IPS-18c (cell line): ENCODE measurements around the gene ZNF197.
"Not testable (repeated sequence)": the region's sequence is repeated elsewhere in the genome, so short reads cannot be mapped to it uniquely, and the experiment has no call there.

Source experiments
- H3K4me3 ChIP-seq: 2 replicates; pipeline ENCODE4 v1.7.0; 2013; ENCODE audit warnings: low read depth, mild to moderate bottlenecking, low read length, moderate library complexity; ENCODE audit not compliant: insufficient read depth
- H3K9me3 ChIP-seq: one replicate; pipeline ENCODE4 v1.6.1; 2013; ENCODE audit warnings: mild to moderate bottlenecking, low read length, moderate library complexity; ENCODE audit not compliant: control insufficient read depth, insufficient read depth

ZNF197 gene

GRCh38 chr3:44649709-44650108 lies 24.9 kb downstream of the ZNF197 start:
- Histone ChIP-seq H3K9me3 (no peaks in the 10 kb centered on the region), H3K4me3 (peak overlapping the region; percentile 84; the same call in 1 of the 2 replicates)

DNA sequence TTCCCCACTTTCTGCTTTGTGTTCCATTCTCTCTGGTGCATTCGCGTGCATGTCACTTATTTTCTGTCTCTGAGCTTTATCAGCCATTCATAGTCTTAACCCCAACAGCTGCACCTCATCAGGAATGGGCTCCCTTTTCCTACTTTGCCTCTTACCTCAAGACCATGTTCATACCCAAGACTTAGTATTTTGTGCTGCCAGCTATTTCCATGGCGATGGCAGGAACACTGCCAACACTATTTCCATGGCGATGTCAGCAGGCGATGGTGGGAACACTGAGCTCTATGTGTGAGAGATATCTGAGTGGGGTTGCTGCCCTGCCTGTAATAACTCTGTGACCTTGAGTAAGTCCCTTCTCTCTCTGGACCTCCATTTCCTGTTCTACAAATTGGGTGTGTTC lies 29.2 kb downstream of the ZNF197 start:
- H3K9me3 ChIP-seq: peaks cover 3% of the 10 kb centered on the region
- H3K4me3 ChIP-seq: no peak overlapping the region

- peaks cover 3% of the 10 kb centered on the region for H3K9me3 ChIP-seq
- H3K4me3 ChIP-seq: no peak overlapping the region
These were observed 34.2 kb downstream of the ZNF197 start for GRCh38 chr3:44659015-44659414.

- Histone ChIP-seq H3K9me3 (peaks cover 3% of the 10 kb centered on the region), H3K4me3 (no peak overlapping the region)
These were observed 34.6 kb downstream of the ZNF197 start for GRCh38 chr3:44659434-44659833.

GRCh38 chr3:44661189-44661588 lies 36.4 kb downstream of the ZNF197 start:
- no peak overlapping the region for H3K4me3 ChIP-seq
- H3K9me3 ChIP-seq: peaks cover 3% of the 10 kb centered on the region

DNA sequence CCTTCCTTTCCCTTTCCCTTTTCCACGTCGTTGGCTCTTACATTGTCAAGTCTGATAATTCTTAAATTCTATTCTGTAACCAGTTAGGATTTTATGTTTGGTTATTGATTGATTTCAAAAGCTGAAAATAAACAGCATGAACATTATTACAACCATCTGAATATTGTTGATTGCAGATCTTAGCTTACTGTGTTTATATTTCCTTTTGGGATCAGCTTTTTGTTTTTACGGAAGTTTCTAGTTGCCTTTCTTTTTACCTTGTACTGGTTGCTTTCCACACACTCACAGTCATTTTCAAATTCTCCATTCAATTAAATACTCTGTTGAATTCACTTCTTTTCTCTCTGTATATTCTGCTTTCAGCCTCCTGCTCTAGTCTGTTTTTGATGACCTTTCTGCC lies 40.3 kb downstream of the ZNF197 start:
- H3K4me3 ChIP-seq: no peak overlapping the region
- no peaks in the 10 kb centered on the region for H3K9me3 ChIP-seq

- peaks cover 2% of the 10 kb centered on the region for H3K9me3 ChIP-seq
- H3K4me3 ChIP-seq: no peak overlapping the region
These were observed 41.5 kb downstream of the ZNF197 start for GRCh38 chr3:44666346-44666745.

DNA sequence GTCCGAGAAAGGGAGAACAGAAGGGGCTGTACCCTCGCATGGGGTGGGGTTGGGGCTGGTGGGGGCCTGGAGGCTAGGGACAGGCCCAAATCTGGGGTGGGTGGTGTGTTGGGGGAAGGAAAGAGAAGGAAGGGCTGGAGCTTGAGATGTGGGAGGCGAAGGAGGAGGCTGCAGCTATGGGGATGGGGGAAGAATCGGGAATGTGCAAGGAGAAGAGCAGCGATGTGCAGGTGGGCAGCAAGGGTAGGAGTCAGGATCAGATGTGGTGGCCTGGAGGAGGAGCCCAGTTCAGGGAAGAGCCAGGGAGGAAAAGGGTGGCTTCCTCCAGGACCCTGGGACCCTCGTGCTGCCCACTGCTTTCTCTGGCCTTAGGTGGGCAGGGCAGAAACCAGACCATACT lies 44.9 kb downstream of the ZNF197 start:
- Histone ChIP-seq H3K4me3 (no peak overlapping the region), H3K9me3 (peaks cover 2% of the 10 kb centered on the region)

- H3K9me3 ChIP-seq, H3K4me3 ChIP-seq: not testable (repeated sequence)
These were observed 48.6 kb downstream of the ZNF197 start for GRCh38 chr3:44673466-44673865.

- H3K9me3 ChIP-seq: peaks cover 2% of the 10 kb centered on the region
These were observed 49.4 kb downstream of the ZNF197 start for GRCh38 chr3:44674211-44674610.

GRCh38 chr3:44678480-44679116 lies 53.8 kb downstream of the ZNF197 start:
- no peak overlapping the region for H3K4me3 ChIP-seq
- peaks cover 3% of the 10 kb centered on the region for H3K9me3 ChIP-seq

More at GRCh38 chr3:44674211-44674610, 49.4 kb downstream of the ZNF197 start:
- no peak overlapping the region for H3K4me3 ChIP-seq

GRCh38 chr3:44680921-44681455 lies 56.2 kb downstream of the ZNF197 start:
- Histone ChIP-seq H3K9me3 (peaks cover 5% of the 10 kb centered on the region), H3K4me3 (no peak overlapping the region)

DNA sequence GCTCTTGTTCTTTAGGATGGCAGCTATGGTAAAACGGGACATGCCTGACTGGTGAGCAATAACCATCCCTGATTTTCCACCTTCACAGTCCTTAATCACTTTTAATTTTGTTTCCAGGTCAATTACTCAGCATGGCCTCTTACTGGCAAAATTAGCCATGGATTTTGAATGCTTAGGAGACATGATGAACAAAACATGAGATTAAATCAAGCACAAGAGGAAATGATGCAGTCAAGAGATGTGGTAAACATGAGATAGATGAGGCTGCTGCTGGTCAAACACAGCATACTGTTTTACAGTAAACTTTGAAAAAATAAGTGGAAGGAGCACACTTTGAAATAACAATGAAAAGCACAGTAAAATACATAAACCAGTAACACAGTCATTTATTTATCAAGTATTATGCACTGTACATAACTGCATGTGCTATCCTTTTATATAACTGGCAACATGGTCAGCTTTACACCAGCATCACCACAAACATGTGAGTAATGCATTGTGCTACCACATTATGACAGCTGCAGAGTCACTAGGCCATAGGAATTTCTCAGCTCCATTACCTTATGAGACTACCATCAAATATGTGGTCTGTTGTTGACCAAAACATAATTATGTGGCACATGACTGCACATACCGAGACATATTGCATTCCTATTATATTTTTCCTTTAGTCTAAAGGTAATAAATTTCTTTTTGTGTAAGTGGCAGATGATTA lies 57.5 kb downstream of the ZNF197 start:
- H3K9me3 ChIP-seq: peaks cover 5% of the 10 kb centered on the region
- H3K4me3 ChIP-seq: no peak overlapping the region

- Histone ChIP-seq H3K9me3 (peaks cover 5% of the 10 kb centered on the region), H3K4me3 (peak overlapping the region; percentile 91)
These were observed 60.4 kb downstream of the ZNF197 start for GRCh38 chr3:44685128-44685800.

GRCh38 chr3:44687898-44688297 lies 63.1 kb downstream of the ZNF197 start:
- Histone ChIP-seq H3K4me3 (no peak overlapping the region), H3K9me3 (peaks cover 2% of the 10 kb centered on the region)
